ENCODE results near the gene RXFP4. TPM values are rescaled to one million over a fixed set of nuclear protein-coding genes. Genes with fewer than 3 reads are reported as not detected.

The RXFP4 gene
- total RNA-seq, 1 donor from 2014 or later = not detected

- Histone ChIP-seq H3K36me3 (peaks cover 77% of the 10 kb centered on the region), H3K4me1 (peaks cover 26% of the 10 kb centered on the region), H3K9me3 (no peaks in the 10 kb centered on the region), H3K27ac (peak within 1 kb of the TSS; percentile 76), H3K27me3 (ENCODE audit: low read depth) (no peaks in the 10 kb centered on the region), H3K4me3 (peak within 1 kb of the TSS; percentile 74)
- intact Hi-C loops (cut with DNase I) = no loop called here
- peak; percentile 97 to 98 for ATAC-seq
- no peak for TF ChIP-seq CTCF (IDR thresholded peaks at IDR 0.05)
- DNase-seq = peak; percentile 93
These were observed 30.0 kb upstream of the RXFP4 start, which contains the start of gene RIT1 for GRCh38 chr1:155911156-155912055. TSS of gene RIT1 (minus strand) at chr1:155911349. CDS start at chr1:155910761, 588 bp downstream.

- H3K27me3 ChIP-seq (ENCODE audit: low read depth) = no peaks in the 10 kb centered on the region
- peak overlapping the region; percentile 76 for H3K27ac ChIP-seq
- no peak for TF ChIP-seq CTCF (IDR thresholded peaks at IDR 0.05)
- intact Hi-C loops (cut with DNase I) = no loop called here
- no peak overlapping the region for H3K4me3 ChIP-seq
- peaks cover 26% of the 10 kb centered on the region for H3K4me1 ChIP-seq
- no peaks in the 10 kb centered on the region for H3K9me3 ChIP-seq
- DNase-seq = no peak
- H3K36me3 ChIP-seq = peaks cover 77% of the 10 kb centered on the region
- peak in 1 of 2 donors; percentile 4 for ATAC-seq
These were observed 29.3 kb upstream of the RXFP4 start for GRCh38 chr1:155912056-155912536.

GRCh38 chr1:155913969-155914757, 27.3 kb upstream of the RXFP4 start:
- no peak for DNase-seq
- H3K4me3 ChIP-seq = no peak overlapping the region
- intact Hi-C loops (cut with DNase I) = no loop called here
- H3K36me3 ChIP-seq = peaks cover 77% of the 10 kb centered on the region
- H3K9me3 ChIP-seq = no peaks in the 10 kb centered on the region
- no peak for TF ChIP-seq CTCF (IDR thresholded peaks at IDR 0.05)
- H3K27ac ChIP-seq = no peak overlapping the region
- peaks cover 22% of the 10 kb centered on the region for H3K4me1 ChIP-seq
- ATAC-seq = no peak
- H3K27me3 ChIP-seq (ENCODE audit: low read depth) = no peaks in the 10 kb centered on the region

GRCh38 chr1:155918660-155919059, 22.8 kb upstream of the RXFP4 start:
- no peak for TF ChIP-seq CTCF (IDR thresholded peaks at IDR 0.05)
- DNase-seq = no peak
- H3K9me3 ChIP-seq = no peaks in the 10 kb centered on the region
- peaks cover 100% of the 10 kb centered on the region for H3K36me3 ChIP-seq
- intact Hi-C loops (cut with DNase I) = no loop called here
- H3K4me3 ChIP-seq = no peak overlapping the region
- no peak overlapping the region for H3K27ac ChIP-seq
- no peaks in the 10 kb centered on the region for H3K27me3 ChIP-seq (ENCODE audit: low read depth)
- no peak for ATAC-seq
- no peaks in the 10 kb centered on the region for H3K4me1 ChIP-seq

GRCh38 chr1:155919801-155920200, 21.6 kb upstream of the RXFP4 start:
- Histone ChIP-seq H3K4me1 (no peaks in the 10 kb centered on the region), H3K27me3 (ENCODE audit: low read depth) (no peaks in the 10 kb centered on the region), H3K36me3 (peaks cover 100% of the 10 kb centered on the region), H3K27ac (no peak overlapping the region), H3K4me3 (no peak overlapping the region), H3K9me3 (no peaks in the 10 kb centered on the region)
- no peak for DNase-seq
- no peak for ATAC-seq
- TF ChIP-seq CTCF (IDR thresholded peaks at IDR 0.05) = no peak
- intact Hi-C loops (cut with DNase I) = no loop called here

Measured in lower lobe of right lung (tissue), 2 donors.